Measurements from ENCODE around the gene IFNAR2.

GRCh38 chr21:33241846-33242245 lies 12.1 kb downstream of the IFNAR2 start:
- TF ChIP-seq, protein P1, sequence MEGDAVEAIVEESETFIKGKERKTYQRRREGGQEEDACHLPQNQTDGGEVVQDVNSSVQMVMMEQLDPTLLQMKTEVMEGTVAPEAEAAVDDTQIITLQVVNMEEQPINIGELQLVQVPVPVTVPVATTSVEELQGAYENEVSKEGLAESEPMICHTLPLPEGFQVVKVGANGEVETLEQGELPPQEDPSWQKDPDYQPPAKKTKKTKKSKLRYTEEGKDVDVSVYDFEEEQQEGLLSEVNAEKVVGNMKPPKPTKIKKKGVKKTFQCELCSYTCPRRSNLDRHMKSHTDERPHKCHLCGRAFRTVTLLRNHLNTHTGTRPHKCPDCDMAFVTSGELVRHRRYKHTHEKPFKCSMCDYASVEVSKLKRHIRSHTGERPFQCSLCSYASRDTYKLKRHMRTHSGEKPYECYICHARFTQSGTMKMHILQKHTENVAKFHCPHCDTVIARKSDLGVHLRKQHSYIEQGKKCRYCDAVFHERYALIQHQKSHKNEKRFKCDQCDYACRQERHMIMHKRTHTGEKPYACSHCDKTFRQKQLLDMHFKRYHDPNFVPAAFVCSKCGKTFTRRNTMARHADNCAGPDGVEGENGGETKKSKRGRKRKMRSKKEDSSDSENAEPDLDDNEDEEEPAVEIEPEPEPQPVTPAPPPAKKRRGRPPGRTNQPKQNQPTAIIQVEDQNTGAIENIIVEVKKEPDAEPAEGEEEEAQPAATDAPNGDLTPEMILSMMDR (IDR thresholded peaks at IDR 0.05; ENCODE audit: insufficient read depth, low read depth, low read length): no peak
- TF ChIP-seq EZH2 (IDR thresholded peaks at IDR 0.05; ENCODE audit: insufficient read depth, low read length): no peak
